NCI-H2081 (cell line): ENCODE results near the gene MUC20.
"Not testable (repeated sequence)": the region's sequence is repeated elsewhere in the genome, so short reads cannot be mapped to it uniquely, and the experiment has no call there.

ENCODE experiments used
- DNase-seq, 2 experiments: peaks; one replicate each; lab custom pipeline; 2025; lab: John Stamatoyannopoulos, UW

MUC20 gene

DNA sequence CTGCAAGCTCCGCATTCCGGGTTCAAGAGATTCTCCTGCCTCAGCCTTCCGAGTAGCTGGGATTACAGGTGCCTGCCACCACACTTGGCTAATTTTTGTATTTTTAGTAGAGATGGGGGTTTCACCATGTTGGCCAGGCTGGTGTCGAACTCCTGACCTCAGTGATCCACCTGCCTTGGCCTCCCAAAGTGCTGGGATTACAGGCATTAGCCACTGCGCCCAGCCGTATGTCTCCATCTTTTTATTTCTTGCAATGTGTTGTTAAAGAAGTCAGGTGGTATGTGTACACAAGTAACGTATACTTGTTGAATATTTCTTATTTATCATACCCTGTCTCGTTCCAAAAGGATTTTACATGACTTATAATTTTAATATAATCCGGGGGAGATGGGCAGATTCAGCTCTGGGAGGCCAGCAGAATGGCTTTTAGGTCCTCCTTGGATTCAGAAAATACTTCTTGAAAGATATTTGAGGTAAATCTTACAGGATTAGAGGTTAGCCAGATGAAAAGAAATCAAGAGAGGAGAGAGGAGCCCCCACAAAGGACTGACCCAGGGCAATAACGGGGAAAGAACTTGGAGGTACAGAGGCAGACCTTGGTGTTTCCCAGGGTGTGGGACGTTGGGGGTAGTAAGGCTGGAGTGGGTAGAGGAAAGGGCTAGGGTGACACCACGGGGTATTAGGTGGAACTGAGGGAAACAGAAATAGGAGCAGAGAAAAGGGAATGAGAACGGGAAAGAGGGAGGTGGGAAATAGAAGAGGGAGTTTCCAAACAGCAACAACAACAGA lies 27.2 kb upstream of the MUC20 start:
- DNase-seq, result no peak

DNA sequence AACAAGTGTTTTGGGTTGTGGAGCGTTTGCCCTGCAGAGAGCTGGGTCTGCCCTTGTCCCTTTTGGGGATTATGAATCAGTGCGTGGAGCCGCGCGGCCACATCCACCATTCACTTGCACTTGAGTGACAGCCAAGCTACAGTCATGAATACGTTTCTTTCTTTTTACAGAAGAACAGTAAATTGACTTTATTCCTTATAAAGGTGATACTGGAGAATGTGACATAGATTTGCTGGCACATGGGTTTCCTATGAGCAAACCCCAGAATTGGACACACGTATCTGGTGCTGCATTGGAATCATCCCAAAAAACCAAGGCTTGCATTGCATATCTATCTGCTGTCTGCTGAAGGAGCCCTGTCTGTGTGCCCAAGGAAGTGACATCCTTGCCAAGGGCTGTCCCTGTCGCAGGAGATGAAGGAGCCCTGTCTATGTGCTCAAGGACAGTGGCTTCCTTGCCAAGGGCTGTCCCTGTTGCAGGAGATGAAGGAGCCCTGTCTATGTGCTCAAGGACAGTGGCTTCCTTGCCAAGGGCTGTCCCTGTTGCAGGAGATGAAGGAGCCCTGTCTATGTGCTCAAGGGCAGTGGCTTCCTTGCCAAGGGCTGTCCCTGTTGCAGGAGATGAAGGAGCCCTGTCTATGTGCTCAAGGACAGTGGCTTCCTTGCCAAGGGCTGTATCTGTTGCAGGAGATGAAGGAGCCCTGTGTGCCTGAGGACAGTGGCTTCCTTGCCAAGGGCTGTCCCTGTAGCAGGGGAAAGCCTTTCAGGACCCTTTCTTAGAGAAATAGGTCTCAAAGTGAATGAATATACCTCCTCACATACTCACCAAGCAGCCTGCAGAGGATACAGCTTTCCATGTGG lies 26.3 kb upstream of the MUC20 start:
- not testable (repeated sequence) for DNase-seq

DNA sequence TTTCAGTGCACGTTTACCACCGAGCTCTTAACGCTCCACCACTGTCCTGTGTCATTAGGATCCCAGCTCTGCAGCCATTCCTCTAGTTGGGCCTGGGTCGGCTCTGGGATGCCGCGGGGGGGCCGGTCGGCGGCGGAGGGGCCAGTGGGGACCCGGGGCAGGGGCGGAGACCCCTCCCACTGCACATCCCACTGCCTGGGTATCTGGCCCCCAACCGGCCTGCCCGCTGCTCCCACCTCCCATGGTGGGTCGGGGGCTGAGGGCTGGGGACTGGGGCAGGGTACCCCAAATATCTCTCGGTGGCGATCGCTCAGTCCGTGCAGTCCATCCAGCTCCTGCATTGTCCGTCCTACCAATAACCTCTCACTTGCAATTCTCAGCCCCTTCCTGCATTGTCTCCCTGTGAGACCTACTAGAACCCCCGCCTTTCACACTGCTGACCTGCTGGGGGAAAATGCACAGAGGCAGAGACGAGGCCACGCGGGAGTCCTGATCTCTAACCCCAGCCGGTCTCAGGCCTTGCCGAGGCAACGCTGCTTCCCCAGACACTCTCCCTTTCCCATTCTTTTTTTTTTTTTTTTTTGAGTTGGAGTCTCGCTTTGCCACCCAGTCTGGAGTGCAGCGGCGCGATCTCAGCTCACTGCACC lies 24.0 kb upstream of the MUC20 start:
- DNase-seq, result no peak

DNA sequence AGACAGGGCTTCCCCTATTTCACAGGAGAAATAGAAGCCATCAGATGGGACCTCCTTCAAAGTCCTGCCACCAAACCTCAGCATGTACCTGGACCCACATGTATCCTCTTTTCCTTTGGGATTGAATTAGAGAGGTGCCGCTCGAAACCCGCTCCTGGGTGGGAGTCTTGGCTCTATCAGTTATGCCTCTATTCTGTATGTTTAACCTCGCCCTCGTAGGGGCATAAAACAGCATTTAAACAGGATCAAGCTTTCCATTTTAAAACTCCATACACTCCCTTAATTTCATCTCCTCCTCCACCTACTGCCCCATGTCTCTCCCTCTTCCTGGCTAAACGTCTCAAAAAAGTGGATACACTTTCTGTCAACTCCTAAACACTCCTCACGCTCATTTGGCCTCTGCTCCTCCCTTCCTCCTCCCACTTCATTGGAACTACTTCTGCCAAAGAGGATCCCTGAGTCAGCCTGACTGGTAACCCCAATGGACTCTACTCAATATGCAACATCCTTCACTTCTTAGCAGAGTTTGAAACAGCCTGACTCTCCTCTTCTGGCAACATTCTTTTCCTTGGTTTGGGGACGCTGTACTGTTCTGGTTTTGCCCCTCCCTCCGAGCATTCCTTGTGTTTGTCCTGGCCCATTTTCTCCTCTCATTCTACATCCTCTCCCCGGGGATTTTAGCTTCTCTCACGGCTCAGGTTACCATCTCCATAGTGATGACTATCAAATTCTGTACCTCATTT lies 23.0 kb upstream of the MUC20 start:
- DNase-seq, result no peak

DNA sequence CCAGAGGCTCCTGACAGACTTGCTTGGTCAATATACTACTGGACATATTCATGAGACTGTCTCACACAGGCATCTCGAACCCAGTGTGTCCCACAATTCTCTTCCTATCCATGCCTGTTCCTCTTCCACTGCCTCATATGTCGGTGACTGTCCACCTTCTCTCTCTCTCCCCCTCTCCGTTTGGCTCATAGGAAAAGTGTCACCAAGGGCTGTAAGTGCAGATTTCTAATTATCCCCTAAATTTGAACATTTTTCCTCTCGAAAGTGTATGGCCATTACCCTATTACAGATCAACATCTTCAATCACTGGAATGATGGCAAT lies 22.5 kb upstream of the MUC20 start:
- no peak for DNase-seq

DNA sequence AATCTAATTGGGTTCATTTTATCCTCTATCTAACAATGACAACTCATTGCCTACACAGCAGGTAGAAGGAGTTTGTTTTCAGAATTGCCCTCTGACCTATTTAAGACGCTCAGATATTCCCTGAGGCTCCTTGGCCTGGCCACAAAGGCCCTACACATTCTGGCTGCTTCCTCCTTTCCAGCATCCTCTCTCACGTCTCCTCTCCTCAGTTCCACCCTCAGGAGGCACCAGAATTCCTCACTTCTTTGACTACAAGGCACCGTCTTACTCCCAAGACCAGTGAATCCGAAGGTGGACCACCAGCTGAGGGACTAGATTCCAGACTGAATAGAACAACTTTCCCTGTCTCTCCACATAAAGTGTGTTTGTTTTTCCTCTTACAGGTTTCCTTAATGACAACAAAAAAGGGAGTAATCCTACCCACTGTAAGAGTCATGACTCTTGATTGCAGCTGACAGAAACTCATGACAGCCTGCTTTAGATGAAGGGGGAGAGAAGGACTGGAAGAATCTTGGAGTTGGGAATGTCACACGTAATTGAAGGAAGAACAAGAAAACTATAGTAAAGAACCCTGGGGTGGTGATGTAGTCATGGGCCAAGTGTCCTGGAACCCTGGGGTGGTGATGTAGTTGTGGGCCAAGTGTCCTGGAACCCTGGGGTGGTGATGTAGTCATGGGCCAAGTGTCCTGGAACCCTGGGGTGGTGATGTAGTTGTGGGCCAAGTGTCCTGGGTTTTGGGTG lies 22.0 kb upstream of the MUC20 start:
- no peak for DNase-seq

DNA sequence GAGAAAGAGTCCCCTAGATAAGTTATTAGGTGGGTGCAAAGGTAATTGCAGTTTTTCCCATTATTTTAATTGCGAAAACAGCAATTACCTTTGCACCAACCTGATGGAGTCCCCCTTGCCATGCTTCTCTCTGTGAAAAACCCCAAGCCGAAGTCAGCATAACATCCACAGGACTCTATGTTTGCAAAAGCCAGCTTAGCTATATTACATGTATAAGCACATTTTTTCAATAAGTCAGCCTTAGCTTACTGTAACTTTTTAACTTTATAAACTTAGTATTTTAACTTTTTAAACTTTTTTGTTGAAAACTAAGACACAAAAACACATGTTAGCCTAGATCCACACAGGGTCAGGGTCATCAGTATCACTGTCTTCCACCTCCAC lies 21.4 kb upstream of the MUC20 start:
- DNase-seq, result no peak

DNA sequence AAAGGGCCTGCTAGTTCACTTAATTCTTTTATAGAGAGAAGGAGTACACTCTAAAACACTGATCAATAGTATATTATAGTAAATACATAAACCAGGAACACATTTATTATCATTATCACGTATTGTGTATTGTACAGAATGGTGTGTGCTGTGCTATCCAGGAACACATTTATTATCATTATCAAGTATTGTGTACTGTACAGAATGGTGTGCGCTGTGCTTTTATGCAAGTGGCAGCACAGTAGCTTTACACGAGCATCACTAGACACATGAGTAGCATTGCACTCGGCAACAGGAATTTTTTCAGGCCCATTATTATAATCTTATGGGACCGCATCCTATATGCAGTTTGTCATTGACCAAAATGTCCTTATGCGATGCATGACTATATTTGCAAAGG lies 20.9 kb upstream of the MUC20 start:
- DNase-seq, result no peak

DNA sequence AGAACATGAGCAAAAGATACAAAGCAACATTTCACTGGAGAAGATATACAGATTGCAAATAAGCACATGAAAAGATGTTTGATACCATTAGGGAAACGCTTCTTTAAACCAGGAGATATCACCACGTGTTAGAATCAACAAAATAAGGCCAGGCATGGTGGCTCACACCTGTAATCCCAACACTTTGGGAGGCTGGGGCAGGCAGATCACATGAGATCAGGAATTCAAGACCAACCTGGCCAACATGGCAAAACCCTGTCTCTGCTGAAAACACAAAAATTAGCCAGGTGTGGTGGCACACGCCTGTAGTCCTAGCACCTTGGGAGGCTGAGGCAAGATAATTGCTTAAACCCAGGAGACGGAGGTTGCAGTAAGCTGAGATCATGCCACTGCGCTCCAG lies 20.5 kb upstream of the MUC20 start:
- no peak for DNase-seq

DNA sequence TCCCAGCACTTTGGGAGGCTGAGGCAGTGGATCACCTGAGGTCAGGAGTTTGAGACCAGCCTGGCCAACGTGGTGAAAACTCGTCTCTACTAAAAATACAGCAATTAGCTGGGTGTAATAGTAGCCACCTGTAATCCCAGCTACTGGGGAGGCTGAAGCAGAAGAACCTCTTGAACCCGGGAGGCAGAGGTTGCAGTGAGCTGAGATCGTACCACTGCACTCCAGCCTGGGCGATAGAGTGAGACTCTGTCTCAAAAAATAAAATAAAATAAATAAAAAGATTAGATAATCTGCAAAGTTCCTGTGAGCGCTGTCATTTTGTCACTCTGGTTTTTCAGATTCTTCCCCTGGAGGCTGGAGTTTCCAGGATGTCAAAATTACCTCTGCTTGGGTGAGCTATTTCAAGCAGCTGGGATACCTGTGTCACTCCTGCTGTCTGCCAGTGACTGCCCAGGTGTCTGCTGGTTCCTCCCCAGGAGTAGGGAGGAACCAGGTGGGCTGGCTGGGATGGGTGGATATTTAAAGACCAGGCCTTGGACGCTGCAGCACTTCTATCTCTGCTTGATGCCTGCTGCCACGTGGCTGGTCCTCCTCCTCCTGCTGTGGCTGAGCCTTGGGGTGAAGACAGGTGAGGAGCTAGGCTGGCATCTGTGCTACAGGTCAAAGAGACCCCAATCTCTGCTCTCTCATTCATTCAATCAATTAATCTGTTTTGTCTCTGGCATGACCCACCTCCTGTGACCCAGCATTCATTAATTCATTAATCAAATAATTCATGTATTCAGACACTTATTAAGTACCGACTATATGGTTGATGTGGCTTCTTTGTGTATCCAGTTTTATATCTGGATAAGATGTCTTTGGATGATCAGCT lies 19.5 kb upstream of the MUC20 start:
- no peak for DNase-seq

DNA sequence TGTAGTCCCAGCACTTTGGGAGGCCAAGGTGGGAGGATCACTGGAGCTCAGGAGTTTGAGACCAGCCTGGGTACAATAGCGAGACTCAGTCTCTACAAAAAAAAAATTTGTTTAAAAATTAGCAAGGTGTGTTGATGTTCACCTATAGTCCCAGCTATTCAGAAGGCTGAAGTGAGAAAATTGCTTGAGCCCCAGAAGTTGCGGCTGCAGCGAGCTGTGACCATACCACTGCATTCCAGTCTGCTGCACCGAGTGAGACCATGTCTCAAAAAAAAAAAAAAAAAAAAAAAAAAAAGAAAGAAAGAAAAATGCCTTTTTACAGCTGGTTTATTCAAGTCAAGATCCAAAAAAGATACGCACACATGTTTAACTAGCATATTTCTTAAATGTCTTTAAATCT lies 17.0 kb upstream of the MUC20 start:
- no peak for DNase-seq

DNA sequence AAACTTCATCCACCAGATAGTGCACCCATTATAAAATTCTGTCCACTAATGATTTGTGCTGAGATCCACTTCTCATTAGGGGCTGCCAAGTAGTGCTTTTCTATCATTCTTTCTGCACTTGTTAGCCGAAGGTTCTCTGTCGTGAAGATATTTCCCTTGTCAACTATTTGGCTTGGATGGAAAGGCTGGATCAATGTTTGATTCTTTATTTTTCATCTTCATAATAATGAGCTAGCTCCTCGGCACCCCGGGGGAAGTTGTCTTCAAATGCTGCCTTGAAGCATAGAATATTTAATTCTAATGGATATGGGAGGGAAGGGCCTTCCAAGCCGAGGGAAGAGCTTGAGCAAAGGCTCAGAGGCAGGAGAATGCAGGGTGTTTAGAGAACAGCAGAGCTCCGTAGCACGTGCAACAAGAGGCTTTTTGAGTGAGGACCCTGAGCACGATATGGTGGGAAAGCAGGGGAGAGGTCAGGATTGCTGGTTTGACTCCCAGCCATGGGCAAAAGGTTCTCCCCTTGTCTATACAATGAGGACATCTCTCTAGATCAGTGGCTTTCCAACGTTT lies 16.3 kb upstream of the MUC20 start:
- no peak for DNase-seq

DNA sequence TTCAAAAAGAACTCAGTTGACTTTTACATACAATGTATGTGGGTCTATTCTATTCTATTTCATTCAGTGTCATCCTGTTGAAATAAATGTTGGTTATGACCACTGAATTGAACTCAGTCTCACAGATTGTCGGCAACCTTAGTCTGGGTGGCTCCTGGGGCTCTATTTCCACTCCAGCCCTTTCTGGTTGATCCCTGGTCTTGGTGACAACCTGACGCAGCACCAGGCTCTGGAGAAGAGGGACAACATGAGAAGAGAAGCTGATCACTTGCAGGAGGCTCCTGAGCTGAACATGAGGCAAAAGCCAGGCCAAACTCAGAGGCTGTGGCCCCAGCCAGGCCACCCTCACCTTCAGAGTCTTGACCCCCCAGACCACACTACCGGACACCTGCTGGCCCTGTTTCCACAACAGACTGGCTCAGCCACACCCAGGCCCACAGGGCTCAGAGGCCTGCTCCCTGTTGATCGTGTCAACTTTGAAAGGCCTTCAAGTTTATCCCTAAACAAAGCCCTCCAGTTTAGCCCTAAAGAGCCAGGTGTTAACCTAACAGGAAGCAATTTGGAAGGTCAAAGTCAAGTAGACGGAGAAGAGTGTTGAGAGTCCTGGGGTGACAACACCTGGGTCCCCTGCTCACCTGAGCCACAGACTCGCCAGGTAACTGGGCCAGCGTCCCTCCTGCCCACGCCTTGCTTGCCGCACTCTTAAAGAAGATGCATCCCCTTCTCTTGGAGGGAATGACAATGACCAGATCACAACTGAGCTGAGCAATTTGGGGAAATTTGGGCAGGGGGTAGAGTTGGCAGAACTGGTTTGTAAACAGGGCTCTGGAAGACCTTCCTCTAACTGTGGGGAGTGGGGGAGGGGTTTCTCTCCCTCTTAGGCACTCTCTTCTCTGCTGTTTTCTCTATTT lies 15.4 kb upstream of the MUC20 start:
- DNase-seq, result no peak

DNA sequence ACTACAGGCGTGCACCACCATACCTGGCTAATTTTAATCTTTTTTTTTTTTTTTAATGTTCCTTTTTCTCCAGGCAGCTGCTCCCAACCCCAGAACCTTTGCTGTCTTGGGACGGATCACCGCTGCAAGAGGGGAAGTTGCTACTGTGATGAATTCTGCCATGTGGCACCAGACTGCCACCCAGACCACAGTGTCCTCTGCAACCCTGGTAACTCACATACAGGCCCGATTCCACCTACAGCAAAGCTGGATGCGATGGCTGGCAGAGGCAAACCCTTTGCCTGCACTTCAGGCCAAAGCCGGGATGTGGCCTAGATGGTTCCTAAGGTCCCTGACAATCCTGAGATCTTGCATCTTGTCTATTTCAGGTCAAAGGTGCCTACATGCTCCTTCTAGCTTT lies 12.7 kb upstream of the MUC20 start:
- no peak for DNase-seq

DNA sequence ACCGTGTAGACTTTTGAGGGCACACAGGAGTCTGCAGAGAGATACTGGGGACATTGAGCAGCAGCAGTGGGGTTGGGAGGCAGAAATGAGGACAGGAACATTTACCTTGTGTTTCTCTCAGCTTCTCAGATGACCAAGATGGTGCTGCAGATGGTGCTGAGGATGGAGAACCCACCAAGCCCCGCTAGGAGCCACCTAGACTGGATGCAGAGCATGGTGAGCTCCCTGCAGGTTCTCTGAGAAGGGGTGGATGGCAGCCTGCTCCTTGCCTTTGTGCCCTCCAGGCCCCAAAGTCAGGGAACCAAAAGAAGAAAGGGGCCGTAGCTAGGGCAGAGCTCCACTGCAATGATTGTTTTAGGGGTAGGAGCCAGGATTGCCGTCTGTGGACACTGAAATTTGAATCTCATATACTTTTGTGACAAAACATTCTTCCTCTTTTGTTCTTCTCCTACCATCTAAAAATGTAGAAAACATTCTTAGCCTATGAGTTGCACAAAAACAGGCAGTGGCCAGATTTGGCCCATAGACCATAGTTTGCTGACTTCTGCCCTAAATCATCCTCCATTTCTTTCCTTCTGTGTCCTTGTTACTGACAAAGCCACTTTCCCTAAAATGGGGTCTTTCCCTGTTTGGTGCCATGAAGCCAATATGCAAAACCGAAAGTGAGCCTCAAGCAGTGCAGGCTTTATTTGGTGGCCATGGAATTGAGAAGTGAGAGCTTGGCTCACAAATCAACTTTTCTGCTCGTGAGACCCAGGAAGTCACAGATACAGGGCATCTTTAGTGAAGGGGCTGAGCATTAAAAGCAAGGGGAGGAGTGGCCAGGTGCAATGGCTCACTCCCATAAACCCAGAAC lies 11.9 kb upstream of the MUC20 start:
- DNase-seq, result no peak

DNA sequence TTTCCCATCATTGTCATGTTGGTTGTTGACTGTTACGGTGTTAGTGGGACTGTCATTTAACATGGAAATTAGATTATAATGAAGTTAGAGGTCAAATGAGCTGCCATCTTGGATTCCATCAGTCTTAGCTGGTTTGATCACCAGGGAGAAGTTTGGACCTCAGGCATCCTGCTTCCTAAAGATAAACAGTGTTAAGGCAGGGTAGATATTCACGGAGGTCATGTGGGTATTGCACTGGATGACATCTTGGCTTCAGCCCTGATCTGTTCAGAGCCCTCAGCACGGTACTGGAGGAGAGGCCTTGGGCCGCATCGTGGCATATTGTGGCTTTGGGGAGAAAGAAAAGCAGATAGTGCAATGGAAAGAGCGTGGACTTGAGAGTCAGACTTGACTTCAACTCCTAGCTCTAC lies 11.1 kb upstream of the MUC20 start:
- no peak for DNase-seq

DNA sequence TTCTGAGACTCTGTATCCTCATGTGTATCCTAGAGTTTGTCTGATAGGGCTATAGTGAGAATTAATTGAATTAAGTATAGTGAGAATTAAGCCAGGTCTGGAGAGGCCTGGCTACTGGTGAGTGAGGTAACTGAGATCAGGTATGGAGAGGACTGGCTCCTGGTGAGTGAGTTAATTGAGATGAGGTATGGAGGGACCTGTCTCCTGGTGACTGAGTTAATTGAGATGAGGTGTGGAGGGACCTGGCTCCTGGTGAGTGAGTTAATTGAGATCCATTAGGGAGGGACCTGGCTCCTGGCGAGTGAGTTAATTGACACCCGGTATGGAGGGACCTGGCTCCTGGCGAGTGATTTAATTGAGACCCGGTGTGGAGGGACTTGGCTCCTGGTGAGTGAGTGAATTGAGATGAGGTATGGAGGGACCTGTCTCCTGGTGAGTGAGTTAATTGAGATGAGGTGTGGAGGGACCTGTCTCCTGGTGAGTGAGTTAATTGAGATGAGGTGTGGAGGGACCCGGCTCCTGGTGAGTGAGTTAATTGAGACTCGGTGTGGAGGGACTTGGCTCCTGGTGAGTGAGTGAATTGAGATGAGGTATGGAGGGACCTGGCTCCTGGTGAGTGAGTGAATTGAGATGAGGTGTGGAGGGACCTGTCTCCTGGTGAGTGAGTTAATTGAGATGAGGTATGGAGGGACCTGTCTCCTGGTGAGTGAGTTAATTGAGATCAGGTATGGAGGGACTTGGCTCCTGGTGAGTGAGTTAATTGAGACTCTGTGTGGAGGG lies 10.5 kb upstream of the MUC20 start:
- not testable (repeated sequence) for DNase-seq
